HCT116 (cell line): ENCODE measurements around the gene COASY.

Experiments
- CTCF ChIP-seq, 3 experiments: fragments of 200-600 bp in 1 of 3; sonication (generic) in 1 of 3; IDR thresholded peaks in 2 of 3; conservative IDR thresholded peaks in 1 of 3; 2 replicates each; pipeline ENCODE4 v1.5.1; 2012 to 2017; ENCODE audit warnings: low read depth in 2 of 3, low read length in 2 of 3, antibody characterized with exemption in 1 of 3, borderline replicate concordance in 1 of 3, control low read depth in 1 of 3, mild to moderate bottlenecking in 1 of 3, mixed read lengths in 1 of 3, mixed run types in 1 of 3, moderate library complexity in 1 of 3; ENCODE audit not compliant: insufficient read depth in 1 of 3
- EZH2 ChIP-seq: fragments of 200-600 bp; sonication (generic); IDR thresholded peaks from 2 replicates; pipeline ENCODE4 v1.6.1; 2017; ENCODE audit warnings: antibody characterized with exemption, mixed run types
- FOSL1 ChIP-seq: IDR thresholded peaks from 2 replicates; pipeline ENCODE4 v1.6.1; 2012; ENCODE audit warnings: low read depth
- POLR2A ChIP-seq: IDR thresholded peaks from 2 replicates; pipeline ENCODE4 v1.7.0; 2011; ENCODE audit warnings: borderline replicate concordance; ENCODE audit not compliant: insufficient read depth, insufficient read length; ENCODE audit errors: extremely low read depth
- POLR2AphosphoS5 ChIP-seq: IDR thresholded peaks from 2 replicates; pipeline ENCODE4 v1.6.1; 2011; ENCODE audit warnings: mild to moderate bottlenecking, low read depth, low read length, moderate library complexity
- REST ChIP-seq: IDR thresholded peaks from 2 replicates; pipeline ENCODE4 v1.6.1; 2012; ENCODE audit warnings: low read depth
- ZBTB33 ChIP-seq: IDR thresholded peaks from 2 replicates; pipeline ENCODE4 v1.6.1; 2011; ENCODE audit warnings: mild to moderate bottlenecking, low read length, moderate library complexity; ENCODE audit not compliant: insufficient replicate concordance; ENCODE audit errors: extremely low read depth

GRCh38 chr17:42566883-42567573 is 5.1 kb downstream of the COASY start, which contains the start of gene MLX:
- TF ChIP-seq EZH2 = no peak
- peak; percentile 14 for TF ChIP-seq ZBTB33
- TF ChIP-seq CTCF (IDR thresholded peaks at IDR 0.05 in 2 of 3, conservative IDR thresholded peaks at IDR 0.05 in 1 of 3; ENCODE audit: borderline replicate concordance in 1 of 3, insufficient read depth in 1 of 3, low read depth in 2 of 3, low read length in 2 of 3) = no peak
- no peak for TF ChIP-seq POLR2A
- TF ChIP-seq FOSL1 = no peak
- no peak for TF ChIP-seq REST
- peak; percentile 68 for TF ChIP-seq POLR2AphosphoS5
